Renal cortical epithelial cell (primary cell): ENCODE measurements around the gene LASP1. TPM values are rescaled to one million over a fixed set of nuclear protein-coding genes. Genes with fewer than 3 reads are reported as not detected.

ENCODE experiments used
- DNase-seq: peaks from one replicate; pipeline ENCODE4 v3.0.0-alpha.2; 2011; ENCODE audit warnings: low read depth
- total RNA-seq: library from RNA; depleted of rRNA; stranded (reverse); fragments of >200 nt; gene quantifications from 2 replicates; pipeline ENCODE4 v1.2.3, GENCODE V29; 2014

Gene LASP1
- total RNA-seq, 1 donor from 2014 or later, result 272 TPM

GRCh38 chr17:38868817-38869525 is 887 bp upstream of the LASP1 start:
- peak; percentile 83 for DNase-seq

- no peak for DNase-seq
Measured at GRCh38 chr17:38870259-38871165, 654 bp downstream of the LASP1 start.

- DNase-seq, result peak; percentile 84
Measured at GRCh38 chr17:38871247-38872015, 1.6 kb downstream of the LASP1 start.

GRCh38 chr17:38872027-38872511 is 2.2 kb downstream of the LASP1 start:
- no peak for DNase-seq

GRCh38 chr17:38872671-38873385 is 3.0 kb downstream of the LASP1 start:
- DNase-seq, result no peak

- DNase-seq, result peak; percentile 51
Measured at GRCh38 chr17:38873640-38874380, 4.0 kb downstream of the LASP1 start.

- no peak for DNase-seq
Measured at GRCh38 chr17:38874505-38875400, 4.9 kb downstream of the LASP1 start.

GRCh38 chr17:38875477-38876075 is 5.7 kb downstream of the LASP1 start:
- no peak for DNase-seq

GRCh38 chr17:38877130-38877851 is 7.4 kb downstream of the LASP1 start:
- DNase-seq, result no peak

GRCh38 chr17:38879878-38880665 is 10.2 kb downstream of the LASP1 start:
- peak; percentile 86 for DNase-seq

- DNase-seq, result no peak
Measured at GRCh38 chr17:38881600-38882191, 11.8 kb downstream of the LASP1 start.

GRCh38 chr17:38882870-38883269 is 13.0 kb downstream of the LASP1 start:
- no peak for DNase-seq

GRCh38 chr17:38883592-38884526 is 14.0 kb downstream of the LASP1 start:
- DNase-seq, result no peak

- no peak for DNase-seq
Measured at GRCh38 chr17:38885044-38885727, 15.3 kb downstream of the LASP1 start.
